Measurements from ENCODE around the gene SEZ6L.

DNA sequence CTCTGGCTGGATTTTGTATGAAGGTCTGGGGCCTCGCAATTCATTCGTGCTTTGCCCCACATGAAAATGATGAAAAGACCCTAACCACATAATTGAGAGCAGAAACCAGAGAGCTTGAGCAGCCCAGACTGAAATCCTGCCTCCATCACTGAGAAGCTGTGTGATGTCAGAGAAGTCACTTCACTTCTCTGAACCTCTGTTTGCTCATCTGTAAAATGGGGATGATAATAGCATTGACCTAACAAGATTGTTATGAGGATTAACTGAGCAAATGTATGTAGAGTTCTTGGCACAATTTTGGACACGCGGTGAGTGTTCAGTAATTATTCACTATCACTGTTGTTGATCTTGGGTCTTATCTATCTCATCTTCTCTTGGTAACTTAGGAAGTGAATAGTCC is 203.6 kb downstream of the SEZ6L start:
- no peak; the same call in 1 of the 2 replicates for TF ChIP-seq GATA2 (IDR thresholded peaks at IDR 0.05; ENCODE audit: low read depth, low read length)
- no peak for TF ChIP-seq GATA3 (IDR thresholded peaks at IDR 0.05; ENCODE audit: low read depth, low read length)

All from SH-SY5Y (cell line).